Duodenal mucosa (tissue), 2 donors: ENCODE data around the gene HIVEP1.

Source experiments
- H3K27ac ChIP-seq: one replicate; pipeline ENCODE4 v1.7.0; 2013; ENCODE audit warnings: low read depth, low read length
- H3K27me3 ChIP-seq, 2 donors: one replicate each; pipeline ENCODE4 v1.7.0; 2013; ENCODE audit warnings: low read length in 2 of 2, control low read depth in 1 of 2; ENCODE audit not compliant: insufficient read depth in 2 of 2, control insufficient read depth in 1 of 2
- H3K36me3 ChIP-seq, 2 donors: one replicate each; pipeline ENCODE4 v1.7.0; 2013; ENCODE audit warnings: low read length in 2 of 2, control low read depth in 1 of 2; ENCODE audit not compliant: insufficient read depth in 2 of 2, control insufficient read depth in 1 of 2
- H3K4me1 ChIP-seq, 2 donors: one replicate each; pipeline ENCODE4 v1.7.0; 2013; ENCODE audit warnings: low read length in 2 of 2, control low read depth in 1 of 2; ENCODE audit not compliant: insufficient read depth in 2 of 2, control insufficient read depth in 1 of 2
- H3K4me3 ChIP-seq, 2 donors: one replicate each; pipeline ENCODE4 v1.7.0; 2013; ENCODE audit warnings: low read length in 2 of 2, low read depth in 1 of 2
- H3K9ac ChIP-seq, 2 donors: one replicate each; pipeline ENCODE4 v1.7.0; 2013; ENCODE audit warnings: low read length in 2 of 2, low read depth in 1 of 2
- H3K9me3 ChIP-seq, 2 donors: one replicate each; pipeline ENCODE4 v1.7.0; 2013; ENCODE audit warnings: low read length in 2 of 2, control low read depth in 1 of 2; ENCODE audit not compliant: control insufficient read depth in 1 of 2

The HIVEP1 gene

DNA sequence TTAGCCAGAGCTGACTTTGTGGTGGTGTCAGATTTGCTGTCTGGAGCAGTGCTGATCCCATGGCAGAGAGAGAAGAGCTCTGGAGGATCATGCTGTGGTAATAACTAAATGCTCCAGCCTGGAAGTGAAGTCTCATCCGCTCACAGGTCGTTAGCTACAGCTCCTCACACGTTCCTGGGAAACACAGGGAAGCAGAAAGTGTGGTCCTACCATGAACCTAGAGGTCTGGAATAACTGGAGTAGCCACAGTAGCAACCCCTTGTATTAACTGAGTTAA is 2.7 kb downstream of the HIVEP1 start:
- H3K27ac ChIP-seq = no peak overlapping the region
- H3K4me3 ChIP-seq = no peak overlapping the region
- peaks cover 0 to 4% of the 10 kb centered on the region in 2 donors for H3K9me3 ChIP-seq
- no peak overlapping the region for H3K9ac ChIP-seq
- no peaks in the 10 kb centered on the region for H3K27me3 ChIP-seq
- H3K4me1 ChIP-seq = peaks cover 8 to 16% of the 10 kb centered on the region in 2 donors
- H3K36me3 ChIP-seq = peaks cover 8 to 15% of the 10 kb centered on the region in 2 donors

DNA sequence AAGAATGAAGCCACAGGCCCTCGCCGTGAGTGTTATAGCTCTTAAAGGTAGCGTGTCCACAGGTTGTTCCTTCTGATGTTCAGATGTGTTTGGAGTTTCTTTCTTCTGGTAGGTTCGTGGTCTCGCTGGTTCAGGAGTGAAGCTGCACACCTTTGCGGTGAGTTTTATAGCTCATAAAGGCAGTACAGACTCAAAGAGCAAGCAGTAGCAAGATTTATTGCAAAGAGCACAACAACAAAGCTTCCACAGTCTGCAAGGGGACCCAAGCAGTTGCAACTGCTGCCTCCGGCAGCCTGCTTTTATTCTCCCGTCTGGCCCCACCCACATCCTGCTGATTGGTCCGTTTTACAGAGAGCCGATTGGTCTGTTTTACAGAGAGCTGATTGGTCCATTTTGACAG is 5.2 kb downstream of the HIVEP1 start:
- Histone ChIP-seq H3K27ac (no peak overlapping the region), H3K9ac (no peak overlapping the region), H3K4me1 (peaks cover 0 to 5% of the 10 kb centered on the region in 2 donors), H3K9me3 (peaks cover 0 to 4% of the 10 kb centered on the region in 2 donors), H3K27me3 (no peaks in the 10 kb centered on the region), H3K36me3 (peaks cover 15 to 22% of the 10 kb centered on the region in 2 donors), H3K4me3 (no peak overlapping the region)

- Histone ChIP-seq H3K4me1 (peaks cover 0 to 5% of the 10 kb centered on the region in 2 donors), H3K27me3 (no peaks in the 10 kb centered on the region), H3K27ac (no peak overlapping the region), H3K36me3 (peaks cover 15 to 22% of the 10 kb centered on the region in 2 donors), H3K9ac (no peak overlapping the region), H3K4me3 (no peak overlapping the region), H3K9me3 (peaks cover 0 to 4% of the 10 kb centered on the region in 2 donors)
Observed at GRCh38 chr6:12017876-12018401, 5.8 kb downstream of the HIVEP1 start.

- Histone ChIP-seq H3K36me3 (peaks cover 15 to 22% of the 10 kb centered on the region in 2 donors), H3K27ac (no peak overlapping the region), H3K4me3 (no peak overlapping the region), H3K9me3 (no peaks in the 10 kb centered on the region), H3K9ac (no peak overlapping the region), H3K4me1 (peaks cover 0 to 7% of the 10 kb centered on the region in 2 donors), H3K27me3 (no peaks in the 10 kb centered on the region)
Observed at GRCh38 chr6:12020187-12020791, 8.2 kb downstream of the HIVEP1 start.

DNA sequence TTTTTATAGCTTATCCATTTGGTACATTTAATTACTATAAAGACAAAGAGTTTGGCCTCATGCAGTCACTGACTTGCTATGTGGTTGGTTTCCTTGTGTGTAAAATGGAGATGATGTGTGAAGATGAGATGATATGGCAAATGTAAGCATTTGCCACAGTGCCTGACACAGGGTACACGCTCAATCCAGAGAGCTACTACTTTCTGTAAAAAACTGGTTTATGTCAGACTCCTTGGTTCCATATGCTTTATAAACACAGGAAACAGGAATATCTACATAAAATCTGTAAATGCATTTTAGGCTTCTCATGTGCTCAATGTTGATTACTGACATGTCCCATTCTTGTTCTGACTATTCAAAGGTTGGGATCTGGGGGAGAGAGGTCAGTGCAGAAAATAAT is 10.4 kb downstream of the HIVEP1 start:
- no peaks in the 10 kb centered on the region for H3K27me3 ChIP-seq
- no peaks in the 10 kb centered on the region for H3K9me3 ChIP-seq
- H3K36me3 ChIP-seq = peaks cover 7 to 8% of the 10 kb centered on the region in 2 donors
- H3K4me3 ChIP-seq = no peak overlapping the region
- H3K27ac ChIP-seq = no peak overlapping the region
- H3K9ac ChIP-seq = no peak overlapping the region
- peaks cover 0 to 7% of the 10 kb centered on the region in 2 donors for H3K4me1 ChIP-seq

GRCh38 chr6:12022953-12023388 is 10.9 kb downstream of the HIVEP1 start:
- Histone ChIP-seq H3K9me3 (no peaks in the 10 kb centered on the region), H3K27ac (no peak overlapping the region), H3K27me3 (no peaks in the 10 kb centered on the region), H3K36me3 (peaks cover 7 to 9% of the 10 kb centered on the region in 2 donors), H3K4me1 (peaks cover 0 to 7% of the 10 kb centered on the region in 2 donors), H3K4me3 (no peak overlapping the region), H3K9ac (no peak overlapping the region)

DNA sequence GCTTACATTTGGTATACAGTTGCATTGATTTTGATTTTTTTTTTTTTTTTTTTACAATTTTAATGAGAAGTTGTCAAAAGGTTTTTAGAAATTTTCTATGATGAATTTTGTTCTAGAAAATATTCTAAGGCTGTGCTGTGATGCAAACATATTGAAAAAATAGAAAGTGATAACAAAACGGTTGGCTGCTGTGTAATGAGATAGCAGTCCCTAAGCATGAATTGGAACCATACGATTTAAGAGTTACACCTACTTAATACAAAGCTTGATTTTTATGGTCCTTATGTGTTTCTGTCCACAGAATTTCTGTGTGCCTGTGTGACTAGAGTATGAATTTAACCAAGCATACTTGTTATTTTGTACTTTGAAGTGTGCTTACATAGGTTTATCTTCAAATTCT is 12.1 kb downstream of the HIVEP1 start:
- Histone ChIP-seq H3K4me3 (no peak overlapping the region), H3K4me1 (peaks cover 0 to 7% of the 10 kb centered on the region in 2 donors), H3K27me3 (no peaks in the 10 kb centered on the region), H3K27ac (no peak overlapping the region), H3K9me3 (no peaks in the 10 kb centered on the region), H3K9ac (no peak overlapping the region), H3K36me3 (peaks cover 7 to 9% of the 10 kb centered on the region in 2 donors)

GRCh38 chr6:12024699-12025434 is 12.8 kb downstream of the HIVEP1 start:
- H3K9ac ChIP-seq = no peak overlapping the region
- H3K36me3 ChIP-seq = peaks cover 7 to 8% of the 10 kb centered on the region in 2 donors
- H3K27me3 ChIP-seq = no peaks in the 10 kb centered on the region
- H3K4me3 ChIP-seq = no peak overlapping the region
- H3K9me3 ChIP-seq = no peaks in the 10 kb centered on the region
- H3K4me1 ChIP-seq = peaks cover 0 to 7% of the 10 kb centered on the region in 2 donors
- no peak overlapping the region for H3K27ac ChIP-seq

GRCh38 chr6:12026120-12026519 is 14.0 kb downstream of the HIVEP1 start:
- no peak overlapping the region for H3K9ac ChIP-seq
- H3K36me3 ChIP-seq = peaks cover 2% of the 10 kb centered on the region in 2 donors
- H3K27ac ChIP-seq = no peak overlapping the region
- peaks cover 0 to 9% of the 10 kb centered on the region in 2 donors for H3K4me1 ChIP-seq
- no peak overlapping the region for H3K4me3 ChIP-seq
- H3K9me3 ChIP-seq = no peaks in the 10 kb centered on the region
- H3K27me3 ChIP-seq = no peaks in the 10 kb centered on the region

DNA sequence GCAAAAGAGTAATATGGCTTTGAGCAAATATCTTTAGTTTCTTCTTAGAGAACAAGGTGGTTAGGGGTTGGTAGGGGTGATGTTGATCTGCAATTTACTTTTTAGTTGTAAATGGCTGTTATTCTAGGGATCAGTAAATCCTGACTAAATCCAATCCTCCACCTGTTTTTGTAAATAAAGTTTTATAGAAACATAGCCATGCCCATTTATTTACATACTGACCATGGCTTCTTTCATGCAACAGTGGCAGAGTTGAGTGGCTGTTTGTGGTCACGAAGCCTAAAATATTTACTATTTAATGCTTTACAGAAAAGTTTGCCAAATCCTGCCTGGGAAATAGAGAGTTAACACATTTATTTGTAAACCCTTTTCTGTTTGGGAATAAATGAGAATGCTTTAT is 14.7 kb downstream of the HIVEP1 start:
- H3K9ac ChIP-seq = no peak overlapping the region
- no peaks in the 10 kb centered on the region for H3K27me3 ChIP-seq
- H3K9me3 ChIP-seq = no peaks in the 10 kb centered on the region
- no peak overlapping the region for H3K27ac ChIP-seq
- H3K36me3 ChIP-seq = peaks cover 0 to 2% of the 10 kb centered on the region in 2 donors
- peaks cover 0 to 12% of the 10 kb centered on the region in 2 donors for H3K4me1 ChIP-seq
- H3K4me3 ChIP-seq = no peak overlapping the region
